ENCODE results near the gene ADGRV1.

DNA sequence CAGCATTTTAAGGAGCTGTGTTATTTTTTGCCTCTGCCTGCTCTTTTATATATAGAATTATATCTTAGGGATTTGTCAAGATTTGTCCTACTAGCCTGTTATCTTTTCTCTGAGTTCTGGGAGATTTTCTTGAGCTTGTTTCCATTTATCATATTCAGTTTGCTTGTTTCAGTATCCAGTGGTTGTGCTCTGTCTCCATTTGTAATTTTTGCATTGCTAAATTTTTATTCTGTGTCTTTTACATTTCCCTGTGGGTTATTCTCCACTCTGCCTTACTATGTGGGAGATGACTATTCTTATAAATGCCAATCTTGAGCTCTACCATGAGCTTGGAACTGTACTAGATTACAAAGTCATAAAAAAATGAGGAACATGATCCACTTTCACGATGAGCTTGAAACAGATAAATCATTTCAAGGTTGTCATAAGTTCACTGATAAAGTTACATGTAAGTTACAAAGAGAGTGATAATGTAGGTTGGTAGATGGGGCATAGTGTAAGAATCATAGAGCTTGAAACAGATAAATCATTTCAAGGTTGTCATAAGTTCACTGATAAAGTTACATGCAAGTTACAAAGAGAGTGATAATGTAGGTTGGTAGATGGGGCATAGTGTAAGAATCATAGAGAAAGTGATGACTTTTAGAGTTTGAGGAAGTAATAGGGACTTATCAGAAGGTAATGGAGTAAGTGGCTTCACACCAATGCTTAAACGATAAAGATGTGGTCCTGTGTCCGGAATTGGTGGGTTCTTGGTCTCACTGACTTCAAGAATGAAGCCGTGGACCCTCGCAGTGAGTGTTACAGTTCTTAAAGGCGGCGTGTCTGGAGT, 287.3 kb downstream of the ADGRV1 start:
- no peak for TF ChIP-seq EZH2phosphoT487 (conservative IDR thresholded peaks at IDR 0.05; ENCODE audit: low read length)
- TF ChIP-seq, protein P1, sequence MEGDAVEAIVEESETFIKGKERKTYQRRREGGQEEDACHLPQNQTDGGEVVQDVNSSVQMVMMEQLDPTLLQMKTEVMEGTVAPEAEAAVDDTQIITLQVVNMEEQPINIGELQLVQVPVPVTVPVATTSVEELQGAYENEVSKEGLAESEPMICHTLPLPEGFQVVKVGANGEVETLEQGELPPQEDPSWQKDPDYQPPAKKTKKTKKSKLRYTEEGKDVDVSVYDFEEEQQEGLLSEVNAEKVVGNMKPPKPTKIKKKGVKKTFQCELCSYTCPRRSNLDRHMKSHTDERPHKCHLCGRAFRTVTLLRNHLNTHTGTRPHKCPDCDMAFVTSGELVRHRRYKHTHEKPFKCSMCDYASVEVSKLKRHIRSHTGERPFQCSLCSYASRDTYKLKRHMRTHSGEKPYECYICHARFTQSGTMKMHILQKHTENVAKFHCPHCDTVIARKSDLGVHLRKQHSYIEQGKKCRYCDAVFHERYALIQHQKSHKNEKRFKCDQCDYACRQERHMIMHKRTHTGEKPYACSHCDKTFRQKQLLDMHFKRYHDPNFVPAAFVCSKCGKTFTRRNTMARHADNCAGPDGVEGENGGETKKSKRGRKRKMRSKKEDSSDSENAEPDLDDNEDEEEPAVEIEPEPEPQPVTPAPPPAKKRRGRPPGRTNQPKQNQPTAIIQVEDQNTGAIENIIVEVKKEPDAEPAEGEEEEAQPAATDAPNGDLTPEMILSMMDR (IDR thresholded peaks at IDR 0.05; ENCODE audit: insufficient read depth, low read length, poor library complexity, severe bottlenecking) = no peak

Data from SU-DHL-6 (cell line).